Measurements from ENCODE around the gene PDE6G. TPM values are rescaled to one million over a fixed set of nuclear protein-coding genes. Genes with fewer than 3 reads are reported as not detected.

Gene PDE6G
- total RNA-seq, 1 experiment from 2014 or later = 0.85 TPM

DNA sequence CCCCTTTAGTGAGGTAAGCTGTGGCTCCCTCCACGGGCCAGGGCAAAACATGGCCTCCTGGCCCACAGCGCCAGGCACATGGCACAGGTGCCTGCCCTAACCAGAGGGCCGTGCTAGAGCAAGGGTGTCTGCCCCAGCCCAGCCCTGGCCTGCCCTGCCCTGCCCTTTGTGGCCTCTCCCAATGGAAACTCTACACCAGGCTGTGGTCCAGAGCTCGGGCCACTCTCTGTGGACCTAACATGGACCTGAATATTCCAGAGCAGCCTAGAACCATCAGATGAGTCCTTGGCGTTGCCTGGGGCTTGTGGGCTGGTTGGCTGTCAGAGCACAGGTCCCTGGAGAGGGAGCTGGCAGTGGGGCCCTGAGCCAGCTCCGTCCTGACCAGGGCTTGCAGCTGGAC is 38.9 kb upstream of the PDE6G start:
- 0 out of 2 replicates have a peak, but pooled peaks have one; percentile 1 for ATAC-seq
- Histone ChIP-seq H3K27ac (ENCODE audit: low read length) (no peak overlapping the region), H3K27me3 (ENCODE audit: control insufficient read depth, insufficient read depth, low read length) (no peaks in the 10 kb centered on the region), H3K9me3 (ENCODE audit: control insufficient read depth, insufficient read depth, low read depth, low read length) (no peaks in the 10 kb centered on the region), H3K4me3 (ENCODE audit: low read depth in 2 of 2, low read length in 2 of 2) (no peak overlapping the region), H3K36me3 (ENCODE audit: control insufficient read depth, insufficient read depth, low read length) (peaks cover 15% of the 10 kb centered on the region), H3K4me1 (ENCODE audit: control insufficient read depth, insufficient read depth, low read length) (no peaks in the 10 kb centered on the region)
- intact Hi-C loops (cut with micrococcal nuclease; ENCODE audit: unreplicated experiment) (no loop called here), in situ Hi-C loops (cut with HindIII; ENCODE audit: low pct_unique_long_range_greater_than_20kb, low sequenced_read_pairs) (no loop called here)
- BruUV-seq (replicated peaks) = no TSS peak
- TF ChIP-seq POLR2AphosphoS5 (IDR thresholded peaks at IDR 0.05; ENCODE audit: low read depth, low read length) (no peak), TCF7L2 (IDR thresholded peaks at IDR 0.05; ENCODE audit: low read depth, low read length) (no peak), SIN3A (IDR thresholded peaks at IDR 0.05; ENCODE audit: borderline replicate concordance, insufficient read depth, low read depth, low read length) (no peak)
- TF ChIP-seq, protein P1, sequence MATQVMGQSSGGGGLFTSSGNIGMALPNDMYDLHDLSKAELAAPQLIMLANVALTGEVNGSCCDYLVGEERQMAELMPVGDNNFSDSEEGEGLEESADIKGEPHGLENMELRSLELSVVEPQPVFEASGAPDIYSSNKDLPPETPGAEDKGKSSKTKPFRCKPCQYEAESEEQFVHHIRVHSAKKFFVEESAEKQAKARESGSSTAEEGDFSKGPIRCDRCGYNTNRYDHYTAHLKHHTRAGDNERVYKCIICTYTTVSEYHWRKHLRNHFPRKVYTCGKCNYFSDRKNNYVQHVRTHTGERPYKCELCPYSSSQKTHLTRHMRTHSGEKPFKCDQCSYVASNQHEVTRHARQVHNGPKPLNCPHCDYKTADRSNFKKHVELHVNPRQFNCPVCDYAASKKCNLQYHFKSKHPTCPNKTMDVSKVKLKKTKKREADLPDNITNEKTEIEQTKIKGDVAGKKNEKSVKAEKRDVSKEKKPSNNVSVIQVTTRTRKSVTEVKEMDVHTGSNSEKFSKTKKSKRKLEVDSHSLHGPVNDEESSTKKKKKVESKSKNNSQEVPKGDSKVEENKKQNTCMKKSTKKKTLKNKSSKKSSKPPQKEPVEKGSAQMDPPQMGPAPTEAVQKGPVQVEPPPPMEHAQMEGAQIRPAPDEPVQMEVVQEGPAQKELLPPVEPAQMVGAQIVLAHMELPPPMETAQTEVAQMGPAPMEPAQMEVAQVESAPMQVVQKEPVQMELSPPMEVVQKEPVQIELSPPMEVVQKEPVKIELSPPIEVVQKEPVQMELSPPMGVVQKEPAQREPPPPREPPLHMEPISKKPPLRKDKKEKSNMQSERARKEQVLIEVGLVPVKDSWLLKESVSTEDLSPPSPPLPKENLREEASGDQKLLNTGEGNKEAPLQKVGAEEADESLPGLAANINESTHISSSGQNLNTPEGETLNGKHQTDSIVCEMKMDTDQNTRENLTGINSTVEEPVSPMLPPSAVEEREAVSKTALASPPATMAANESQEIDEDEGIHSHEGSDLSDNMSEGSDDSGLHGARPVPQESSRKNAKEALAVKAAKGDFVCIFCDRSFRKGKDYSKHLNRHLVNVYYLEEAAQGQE (IDR thresholded peaks at IDR 0.05; ENCODE audit: insufficient read depth in 1 of 2, low read depth in 2 of 2, low read length in 1 of 2) = no peak
- TF ChIP-seq, protein P2, sequence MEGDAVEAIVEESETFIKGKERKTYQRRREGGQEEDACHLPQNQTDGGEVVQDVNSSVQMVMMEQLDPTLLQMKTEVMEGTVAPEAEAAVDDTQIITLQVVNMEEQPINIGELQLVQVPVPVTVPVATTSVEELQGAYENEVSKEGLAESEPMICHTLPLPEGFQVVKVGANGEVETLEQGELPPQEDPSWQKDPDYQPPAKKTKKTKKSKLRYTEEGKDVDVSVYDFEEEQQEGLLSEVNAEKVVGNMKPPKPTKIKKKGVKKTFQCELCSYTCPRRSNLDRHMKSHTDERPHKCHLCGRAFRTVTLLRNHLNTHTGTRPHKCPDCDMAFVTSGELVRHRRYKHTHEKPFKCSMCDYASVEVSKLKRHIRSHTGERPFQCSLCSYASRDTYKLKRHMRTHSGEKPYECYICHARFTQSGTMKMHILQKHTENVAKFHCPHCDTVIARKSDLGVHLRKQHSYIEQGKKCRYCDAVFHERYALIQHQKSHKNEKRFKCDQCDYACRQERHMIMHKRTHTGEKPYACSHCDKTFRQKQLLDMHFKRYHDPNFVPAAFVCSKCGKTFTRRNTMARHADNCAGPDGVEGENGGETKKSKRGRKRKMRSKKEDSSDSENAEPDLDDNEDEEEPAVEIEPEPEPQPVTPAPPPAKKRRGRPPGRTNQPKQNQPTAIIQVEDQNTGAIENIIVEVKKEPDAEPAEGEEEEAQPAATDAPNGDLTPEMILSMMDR (IDR thresholded peaks at IDR 0.05) = no peak
- no peak for DNase-seq (ENCODE audit: low read depth, low spot score)
- ChIA-PET CTCF (no interaction called here), POLR2A (interaction anchor here (1.3 kb wide), 1 partner anchor 20 kb away, joined by 3 read pairs; no protein-coding TSS in a partner anchor)

DNA sequence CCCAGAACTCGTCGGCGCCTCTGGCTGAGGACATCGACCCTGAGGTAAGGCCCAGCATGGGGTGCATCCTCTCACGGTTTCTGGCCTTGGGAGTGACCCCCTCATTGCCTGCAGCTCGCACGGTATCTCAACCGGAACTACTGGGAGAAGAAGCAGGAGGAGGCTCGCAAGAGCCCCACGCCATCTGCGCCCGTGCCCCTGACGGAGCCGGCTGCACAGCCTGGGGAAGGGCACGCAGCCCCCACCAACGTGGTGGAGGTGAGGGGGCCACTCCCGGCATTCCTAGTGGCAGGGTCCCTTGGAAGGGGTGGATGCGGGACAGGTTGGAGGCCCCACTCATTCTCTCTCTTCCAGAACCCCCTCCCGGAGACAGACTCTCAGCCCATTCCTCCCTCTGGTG is 38.5 kb upstream of the PDE6G start:
- ATAC-seq (no peak), DNase-seq (ENCODE audit: low read depth, low spot score) (no peak)
- in situ Hi-C loops (cut with HindIII; ENCODE audit: low pct_unique_long_range_greater_than_20kb, low sequenced_read_pairs) = no loop called here
- ChIA-PET POLR2A (no interaction called here), CTCF (no interaction called here)
- H3K9me3 ChIP-seq (ENCODE audit: control insufficient read depth, insufficient read depth, low read depth, low read length) = no peaks in the 10 kb centered on the region
- H3K4me1 ChIP-seq (ENCODE audit: control insufficient read depth, insufficient read depth, low read length) = no peaks in the 10 kb centered on the region
- H3K27ac ChIP-seq (ENCODE audit: low read length) = no peak overlapping the region
- intact Hi-C loops (cut with micrococcal nuclease; ENCODE audit: unreplicated experiment) = no loop called here
- H3K36me3 ChIP-seq (ENCODE audit: control insufficient read depth, insufficient read depth, low read length) = peaks cover 15% of the 10 kb centered on the region
- TF ChIP-seq, protein P2 (IDR thresholded peaks at IDR 0.05) = no peak
- no peak for TF ChIP-seq TCF7L2 (IDR thresholded peaks at IDR 0.05; ENCODE audit: low read depth, low read length)
- TF ChIP-seq POLR2AphosphoS5 (IDR thresholded peaks at IDR 0.05; ENCODE audit: low read depth, low read length) = no peak
- no peak for TF ChIP-seq SIN3A (IDR thresholded peaks at IDR 0.05; ENCODE audit: borderline replicate concordance, insufficient read depth, low read depth, low read length)
- TF ChIP-seq, protein P1 (IDR thresholded peaks at IDR 0.05; ENCODE audit: insufficient read depth in 1 of 2, low read depth in 2 of 2, low read length in 1 of 2) = no peak
- BruUV-seq (replicated peaks) = no TSS peak
- no peak overlapping the region for H3K4me3 ChIP-seq (ENCODE audit: low read depth in 2 of 2, low read length in 2 of 2)
- no peaks in the 10 kb centered on the region for H3K27me3 ChIP-seq (ENCODE audit: control insufficient read depth, insufficient read depth, low read length)
